K562 (cell line): ENCODE results near the gene TYMP.

ENCODE experiments used
- FOXJ3 ChIP-seq: sonication (generic); formaldehyde crosslinking; IDR thresholded peaks from 2 replicates; pipeline ENCODE4 v1.4.0; 2020; ENCODE audit warnings: mild to moderate bottlenecking, missing genetic modification reagents
- NR3C1 ChIP-seq: sonication (generic); formaldehyde crosslinking; IDR thresholded peaks from 2 replicates; pipeline ENCODE4 v1.8.1; 2022; ENCODE audit warnings: missing genetic modification reagents
- POLR3A ChIP-seq: IDR thresholded peaks from 2 replicates; pipeline ENCODE4 v1.6.1; 2011; ENCODE audit warnings: borderline replicate concordance, mild to moderate bottlenecking, moderate library complexity; ENCODE audit not compliant: insufficient read length, insufficient read depth; ENCODE audit errors: extremely low read depth
- RBM15 ChIP-seq: fragments of 200-400 bp; formaldehyde crosslinking; IDR thresholded peaks from 2 replicates; pipeline ENCODE4 v1.6.1; 2018; ENCODE audit warnings: mild to moderate bottlenecking, low read length, moderate library complexity; ENCODE audit not compliant: insufficient read depth
- RBM22 ChIP-seq: fragments of 200-400 bp; formaldehyde crosslinking; IDR thresholded peaks from 2 replicates; pipeline ENCODE4 v1.6.1; 2018; ENCODE audit warnings: low read length, low read depth; ENCODE audit not compliant: poor library complexity, severe bottlenecking
- ZNF239 ChIP-seq: fragments of 250-450 bp; sonication (Bioruptor Pico); IDR thresholded peaks from 2 replicates; pipeline ENCODE4 v1.4.0; 2020; ENCODE audit warnings: mild to moderate bottlenecking
- TF ChIP-seq, protein P1 (sequence below), 3 experiments: IDR thresholded peaks in 2 of 3; conservative IDR thresholded peaks in 1 of 3; 2 replicates each; pipeline ENCODE4 v1.5.1; 2011 to 2012; ENCODE audit warnings: low read length in 3 of 3, mild to moderate bottlenecking in 3 of 3, control low read depth in 2 of 3, improper control_type of control experiment in 1 of 3, inconsistent platforms in 1 of 3, low read depth in 1 of 3, mixed read lengths in 1 of 3, moderate library complexity in 1 of 3; ENCODE audit not compliant: insufficient read depth in 2 of 3
- TF ChIP-seq, protein P2 (sequence below), 2 experiments: fragments of 250-450 bp in 1 of 2; fragments of 450-650 bp in 1 of 2; sonication (Bioruptor Pico) in 1 of 2; IDR thresholded peaks; 2 replicates each; pipeline versions ENCODE4 v1.6.1 to v1.8.0; 2016 to 2021; ENCODE audit warnings: mild to moderate bottlenecking in 2 of 2, moderate library complexity in 2 of 2, missing compliant biosample characterization in 1 of 2, missing genetic modification characterization in 1 of 2

DNA sequence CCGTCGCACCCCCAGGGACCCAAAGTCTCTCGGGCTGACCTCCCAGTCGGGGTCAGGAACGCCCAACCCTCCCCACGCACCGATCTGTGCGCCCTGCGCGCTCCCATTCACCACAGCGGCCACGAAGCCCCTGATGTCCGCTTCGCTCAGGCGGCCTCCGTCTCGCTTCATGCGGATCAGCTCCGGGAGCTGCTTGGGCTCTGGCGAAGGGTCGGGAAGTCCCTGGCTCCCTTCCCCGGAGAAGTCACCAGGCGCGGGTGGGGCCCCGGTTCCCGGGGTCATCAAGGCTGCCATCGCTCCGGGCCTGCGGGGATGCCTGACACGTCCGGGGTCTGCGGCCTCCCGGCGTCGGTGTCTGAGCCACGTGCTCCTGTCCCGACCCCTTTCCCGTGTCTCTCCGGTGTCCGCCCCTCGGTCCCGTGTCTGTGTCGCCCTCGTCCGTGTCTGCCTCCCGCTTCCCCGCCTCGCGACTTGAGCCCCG is 356 bp downstream of the TYMP start:
- TF ChIP-seq POLR3A (no peak), RBM15 (no peak), ZNF239 (CRISPR knock-in tag) (no peak), FOXJ3 (CRISPR knock-in tag) (no peak), RBM22 (no peak), NR3C1 (CRISPR knock-in tag) (no peak)
- TF ChIP-seq, protein P1, sequence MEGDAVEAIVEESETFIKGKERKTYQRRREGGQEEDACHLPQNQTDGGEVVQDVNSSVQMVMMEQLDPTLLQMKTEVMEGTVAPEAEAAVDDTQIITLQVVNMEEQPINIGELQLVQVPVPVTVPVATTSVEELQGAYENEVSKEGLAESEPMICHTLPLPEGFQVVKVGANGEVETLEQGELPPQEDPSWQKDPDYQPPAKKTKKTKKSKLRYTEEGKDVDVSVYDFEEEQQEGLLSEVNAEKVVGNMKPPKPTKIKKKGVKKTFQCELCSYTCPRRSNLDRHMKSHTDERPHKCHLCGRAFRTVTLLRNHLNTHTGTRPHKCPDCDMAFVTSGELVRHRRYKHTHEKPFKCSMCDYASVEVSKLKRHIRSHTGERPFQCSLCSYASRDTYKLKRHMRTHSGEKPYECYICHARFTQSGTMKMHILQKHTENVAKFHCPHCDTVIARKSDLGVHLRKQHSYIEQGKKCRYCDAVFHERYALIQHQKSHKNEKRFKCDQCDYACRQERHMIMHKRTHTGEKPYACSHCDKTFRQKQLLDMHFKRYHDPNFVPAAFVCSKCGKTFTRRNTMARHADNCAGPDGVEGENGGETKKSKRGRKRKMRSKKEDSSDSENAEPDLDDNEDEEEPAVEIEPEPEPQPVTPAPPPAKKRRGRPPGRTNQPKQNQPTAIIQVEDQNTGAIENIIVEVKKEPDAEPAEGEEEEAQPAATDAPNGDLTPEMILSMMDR (IDR thresholded peaks at IDR 0.05 in 2 of 3, conservative IDR thresholded peaks at IDR 0.05 in 1 of 3; ENCODE audit: insufficient read depth in 2 of 3, low read depth in 1 of 3, low read length in 3 of 3): no peak
- TF ChIP-seq, protein P2, sequence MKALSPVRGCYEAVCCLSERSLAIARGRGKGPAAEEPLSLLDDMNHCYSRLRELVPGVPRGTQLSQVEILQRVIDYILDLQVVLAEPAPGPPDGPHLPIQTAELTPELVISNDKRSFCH (CRISPR knock-in tag; IDR thresholded peaks at IDR 0.05): no peak
- TF ChIP-seq, protein P2 (tag; IDR thresholded peaks at IDR 0.05): no peak
